ENCODE data around the gene RGS3. TPM values are rescaled to one million over a fixed set of nuclear protein-coding genes. Genes with fewer than 3 reads are reported as not detected.

RGS3 gene
- polyA plus RNA-seq, 1 of the 3 experiments (the other 2 are of a cell fraction), result 50.6 TPM

DNA sequence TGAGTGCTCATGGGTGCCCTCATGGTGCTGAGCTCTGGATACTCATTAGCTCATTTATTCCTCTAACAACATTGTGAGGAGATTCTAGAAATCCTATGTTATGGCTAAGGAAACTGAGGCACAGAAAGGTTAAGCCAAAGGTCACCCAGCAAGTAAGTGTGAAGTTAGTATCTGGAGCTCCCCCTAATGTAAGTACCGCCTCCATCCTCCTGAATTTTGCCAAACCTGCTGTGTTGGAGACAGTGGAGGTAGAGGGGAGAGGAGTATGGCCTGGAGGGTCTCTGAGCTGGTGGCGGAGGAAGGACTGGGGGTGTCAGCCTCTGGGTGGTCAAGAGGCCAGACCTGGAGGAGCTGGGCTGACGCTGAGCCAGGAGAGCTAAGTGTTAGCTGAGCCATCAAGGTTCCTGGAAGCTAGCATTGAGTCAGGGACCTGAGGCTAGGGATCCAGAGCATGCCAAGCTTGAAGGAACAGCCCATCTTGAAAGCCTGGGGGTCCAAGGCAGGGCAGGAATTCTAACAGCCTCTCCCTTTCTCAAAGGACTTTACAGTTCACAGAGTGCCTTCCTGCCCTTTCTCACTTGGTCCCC lies 114.8 kb downstream of the RGS3 start:
- Histone ChIP-seq H3F3A (replicated peaks; ENCODE audit: insufficient read depth) (peaks cover 16% of the 10 kb centered on the region), H3K4me2 (peak overlapping the region; percentile 58), H3K27me3 (ENCODE audit: insufficient read depth) (no peaks in the 10 kb centered on the region), H2AFZ (ENCODE audit: low read depth) (no peak overlapping the region; the same call in 1 of the 2 replicates), H3K9me3 (no peaks in the 10 kb centered on the region), H3K9ac (peak overlapping the region; percentile 30; the same call in 1 of the 2 replicates), H3K27ac (ENCODE audit: low read depth in 2 of 2, low read length in 1 of 2) (peak overlapping the region; percentile 87 to 90), H3K36me3 (replicated peaks in 1 of 2; ENCODE audit: control insufficient read depth in 1 of 2, insufficient read depth in 2 of 2, low read length in 1 of 2) (no peaks in the 10 kb centered on the region), H4K20me1 (ENCODE audit: insufficient read depth) (no peaks in the 10 kb centered on the region), H3K4me1 (ENCODE audit: control insufficient read depth in 1 of 2, insufficient read depth in 2 of 2, low read depth in 1 of 2, low read length in 1 of 2) (peaks cover 32 to 50% of the 10 kb centered on the region in 2 experiments), H3K9me2 (no peaks in the 10 kb centered on the region), H3K79me2 (ENCODE audit: insufficient read depth) (no peaks in the 10 kb centered on the region), H3K4me3 (ENCODE audit: low read depth in 2 of 2, low read length in 1 of 2) (no peak overlapping the region)
- ChIA-PET POLR2A (no interaction called here), CTCF (interaction anchor here (0.7 to 44.7 kb wide), 13 partner anchors 8 to 171 kb away, joined by 3 to 1335 read pairs (median 4); partner anchors contain the start of gene RGS3)
- WGBS (ENCODE audit: low lambda C conversion rate), result 79% methylated on average over 3 of the region's 3 CpGs
- TF ChIP-seq MXI1 (IDR thresholded peaks at IDR 0.05; ENCODE audit: low read depth, low read length) (no peak), NRF1 (IDR thresholded peaks at IDR 0.05; ENCODE audit: low read depth, low read length) (no peak), FOSL2 (IDR thresholded peaks at IDR 0.05; ENCODE audit: borderline replicate concordance, low read depth) (no peak), JUND (IDR thresholded peaks at IDR 0.05) (no peak), TEAD4 (IDR thresholded peaks at IDR 0.05; ENCODE audit: borderline replicate concordance, insufficient read depth) (no peak), EZH2phosphoT487 (IDR thresholded peaks at IDR 0.05; ENCODE audit: borderline replicate concordance, low read depth) (no peak), CHD2 (IDR thresholded peaks at IDR 0.05; ENCODE audit: low read length, partially characterized antibody) (no peak), TAF1 (IDR thresholded peaks at IDR 0.05; ENCODE audit: borderline replicate concordance, low read depth, low read length) (no peak), TCF12 (IDR thresholded peaks at IDR 0.05) (no peak), GATA2 (CRISPR knock-in tag; IDR thresholded peaks at IDR 0.05) (no peak), ELF1 (IDR thresholded peaks at IDR 0.05) (no peak), SIN3A (IDR thresholded peaks at IDR 0.05; ENCODE audit: borderline replicate concordance, low read depth, low read length) (no peak), FOXM1 (IDR thresholded peaks at IDR 0.05; ENCODE audit: low read depth) (no peak), RCOR1 (IDR thresholded peaks at IDR 0.05; ENCODE audit: low read length) (no peak), RXRA (IDR thresholded peaks at IDR 0.05; ENCODE audit: borderline replicate concordance, low read depth) (no peak)
- TF ChIP-seq, protein P1, sequence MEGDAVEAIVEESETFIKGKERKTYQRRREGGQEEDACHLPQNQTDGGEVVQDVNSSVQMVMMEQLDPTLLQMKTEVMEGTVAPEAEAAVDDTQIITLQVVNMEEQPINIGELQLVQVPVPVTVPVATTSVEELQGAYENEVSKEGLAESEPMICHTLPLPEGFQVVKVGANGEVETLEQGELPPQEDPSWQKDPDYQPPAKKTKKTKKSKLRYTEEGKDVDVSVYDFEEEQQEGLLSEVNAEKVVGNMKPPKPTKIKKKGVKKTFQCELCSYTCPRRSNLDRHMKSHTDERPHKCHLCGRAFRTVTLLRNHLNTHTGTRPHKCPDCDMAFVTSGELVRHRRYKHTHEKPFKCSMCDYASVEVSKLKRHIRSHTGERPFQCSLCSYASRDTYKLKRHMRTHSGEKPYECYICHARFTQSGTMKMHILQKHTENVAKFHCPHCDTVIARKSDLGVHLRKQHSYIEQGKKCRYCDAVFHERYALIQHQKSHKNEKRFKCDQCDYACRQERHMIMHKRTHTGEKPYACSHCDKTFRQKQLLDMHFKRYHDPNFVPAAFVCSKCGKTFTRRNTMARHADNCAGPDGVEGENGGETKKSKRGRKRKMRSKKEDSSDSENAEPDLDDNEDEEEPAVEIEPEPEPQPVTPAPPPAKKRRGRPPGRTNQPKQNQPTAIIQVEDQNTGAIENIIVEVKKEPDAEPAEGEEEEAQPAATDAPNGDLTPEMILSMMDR (IDR thresholded peaks at IDR 0.05), result no peak
- TF ChIP-seq, protein P2, sequence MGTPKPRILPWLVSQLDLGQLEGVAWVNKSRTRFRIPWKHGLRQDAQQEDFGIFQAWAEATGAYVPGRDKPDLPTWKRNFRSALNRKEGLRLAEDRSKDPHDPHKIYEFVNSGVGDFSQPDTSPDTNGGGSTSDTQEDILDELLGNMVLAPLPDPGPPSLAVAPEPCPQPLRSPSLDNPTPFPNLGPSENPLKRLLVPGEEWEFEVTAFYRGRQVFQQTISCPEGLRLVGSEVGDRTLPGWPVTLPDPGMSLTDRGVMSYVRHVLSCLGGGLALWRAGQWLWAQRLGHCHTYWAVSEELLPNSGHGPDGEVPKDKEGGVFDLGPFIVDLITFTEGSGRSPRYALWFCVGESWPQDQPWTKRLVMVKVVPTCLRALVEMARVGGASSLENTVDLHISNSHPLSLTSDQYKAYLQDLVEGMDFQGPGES (IDR thresholded peaks at IDR 0.05; ENCODE audit: low read depth, low read length), result no peak
- TF ChIP-seq, protein P3, sequence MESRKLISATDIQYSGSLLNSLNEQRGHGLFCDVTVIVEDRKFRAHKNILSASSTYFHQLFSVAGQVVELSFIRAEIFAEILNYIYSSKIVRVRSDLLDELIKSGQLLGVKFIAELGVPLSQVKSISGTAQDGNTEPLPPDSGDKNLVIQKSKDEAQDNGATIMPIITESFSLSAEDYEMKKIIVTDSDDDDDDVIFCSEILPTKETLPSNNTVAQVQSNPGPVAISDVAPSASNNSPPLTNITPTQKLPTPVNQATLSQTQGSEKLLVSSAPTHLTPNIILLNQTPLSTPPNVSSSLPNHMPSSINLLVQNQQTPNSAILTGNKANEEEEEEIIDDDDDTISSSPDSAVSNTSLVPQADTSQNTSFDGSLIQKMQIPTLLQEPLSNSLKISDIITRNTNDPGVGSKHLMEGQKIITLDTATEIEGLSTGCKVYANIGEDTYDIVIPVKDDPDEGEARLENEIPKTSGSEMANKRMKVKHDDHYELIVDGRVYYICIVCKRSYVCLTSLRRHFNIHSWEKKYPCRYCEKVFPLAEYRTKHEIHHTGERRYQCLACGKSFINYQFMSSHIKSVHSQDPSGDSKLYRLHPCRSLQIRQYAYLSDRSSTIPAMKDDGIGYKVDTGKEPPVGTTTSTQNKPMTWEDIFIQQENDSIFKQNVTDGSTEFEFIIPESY (IDR thresholded peaks at IDR 0.05; ENCODE audit: borderline replicate concordance, low read depth), result no peak
- TF ChIP-seq, protein P4, sequence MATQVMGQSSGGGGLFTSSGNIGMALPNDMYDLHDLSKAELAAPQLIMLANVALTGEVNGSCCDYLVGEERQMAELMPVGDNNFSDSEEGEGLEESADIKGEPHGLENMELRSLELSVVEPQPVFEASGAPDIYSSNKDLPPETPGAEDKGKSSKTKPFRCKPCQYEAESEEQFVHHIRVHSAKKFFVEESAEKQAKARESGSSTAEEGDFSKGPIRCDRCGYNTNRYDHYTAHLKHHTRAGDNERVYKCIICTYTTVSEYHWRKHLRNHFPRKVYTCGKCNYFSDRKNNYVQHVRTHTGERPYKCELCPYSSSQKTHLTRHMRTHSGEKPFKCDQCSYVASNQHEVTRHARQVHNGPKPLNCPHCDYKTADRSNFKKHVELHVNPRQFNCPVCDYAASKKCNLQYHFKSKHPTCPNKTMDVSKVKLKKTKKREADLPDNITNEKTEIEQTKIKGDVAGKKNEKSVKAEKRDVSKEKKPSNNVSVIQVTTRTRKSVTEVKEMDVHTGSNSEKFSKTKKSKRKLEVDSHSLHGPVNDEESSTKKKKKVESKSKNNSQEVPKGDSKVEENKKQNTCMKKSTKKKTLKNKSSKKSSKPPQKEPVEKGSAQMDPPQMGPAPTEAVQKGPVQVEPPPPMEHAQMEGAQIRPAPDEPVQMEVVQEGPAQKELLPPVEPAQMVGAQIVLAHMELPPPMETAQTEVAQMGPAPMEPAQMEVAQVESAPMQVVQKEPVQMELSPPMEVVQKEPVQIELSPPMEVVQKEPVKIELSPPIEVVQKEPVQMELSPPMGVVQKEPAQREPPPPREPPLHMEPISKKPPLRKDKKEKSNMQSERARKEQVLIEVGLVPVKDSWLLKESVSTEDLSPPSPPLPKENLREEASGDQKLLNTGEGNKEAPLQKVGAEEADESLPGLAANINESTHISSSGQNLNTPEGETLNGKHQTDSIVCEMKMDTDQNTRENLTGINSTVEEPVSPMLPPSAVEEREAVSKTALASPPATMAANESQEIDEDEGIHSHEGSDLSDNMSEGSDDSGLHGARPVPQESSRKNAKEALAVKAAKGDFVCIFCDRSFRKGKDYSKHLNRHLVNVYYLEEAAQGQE (IDR thresholded peaks at IDR 0.05; ENCODE audit: low read depth, low read length), result no peak
- TF ChIP-seq, protein P5, sequence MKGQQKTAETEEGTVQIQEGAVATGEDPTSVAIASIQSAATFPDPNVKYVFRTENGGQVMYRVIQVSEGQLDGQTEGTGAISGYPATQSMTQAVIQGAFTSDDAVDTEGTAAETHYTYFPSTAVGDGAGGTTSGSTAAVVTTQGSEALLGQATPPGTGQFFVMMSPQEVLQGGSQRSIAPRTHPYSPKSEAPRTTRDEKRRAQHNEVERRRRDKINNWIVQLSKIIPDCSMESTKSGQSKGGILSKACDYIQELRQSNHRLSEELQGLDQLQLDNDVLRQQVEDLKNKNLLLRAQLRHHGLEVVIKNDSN (IDR thresholded peaks at IDR 0.05; ENCODE audit: borderline replicate concordance, low read depth), result no peak
- DNase-seq, result no peak
